HS-27A (cell line): ENCODE data around the gene FGD4.
A peak's percentile ranks its signal among the peaks of the same experiment; 100 is the strongest.

ENCODE experiments used
- DNase-seq: peaks from one replicate; pipeline ENCODE4 v3.0.0-alpha.2; 2012; ENCODE audit warnings: low read depth, missing footprints

Gene FGD4

DNA sequence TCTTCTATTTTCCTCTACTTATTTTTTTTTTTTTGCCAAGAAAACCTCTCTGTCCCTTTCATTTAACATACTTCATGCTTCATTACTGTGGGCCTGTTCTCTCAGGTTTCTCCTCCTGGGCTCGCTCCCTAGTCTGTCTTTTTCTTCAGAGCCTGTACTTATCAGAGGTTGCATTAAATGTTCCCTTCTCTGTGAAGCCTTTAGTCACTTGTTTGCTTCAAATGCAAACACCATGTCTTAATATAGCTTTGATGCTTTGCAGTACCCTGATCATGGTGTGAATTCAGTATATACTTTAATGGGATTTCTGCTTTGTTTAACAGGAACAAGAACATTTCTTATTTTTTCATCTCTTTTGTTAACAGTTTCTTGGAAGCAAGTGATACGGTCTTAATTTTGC, 207.1 kb downstream of the FGD4 start:
- no peak for DNase-seq

GRCh38 chr12:32609966-32610365, 210.6 kb downstream of the FGD4 start:
- no peak for DNase-seq

DNA sequence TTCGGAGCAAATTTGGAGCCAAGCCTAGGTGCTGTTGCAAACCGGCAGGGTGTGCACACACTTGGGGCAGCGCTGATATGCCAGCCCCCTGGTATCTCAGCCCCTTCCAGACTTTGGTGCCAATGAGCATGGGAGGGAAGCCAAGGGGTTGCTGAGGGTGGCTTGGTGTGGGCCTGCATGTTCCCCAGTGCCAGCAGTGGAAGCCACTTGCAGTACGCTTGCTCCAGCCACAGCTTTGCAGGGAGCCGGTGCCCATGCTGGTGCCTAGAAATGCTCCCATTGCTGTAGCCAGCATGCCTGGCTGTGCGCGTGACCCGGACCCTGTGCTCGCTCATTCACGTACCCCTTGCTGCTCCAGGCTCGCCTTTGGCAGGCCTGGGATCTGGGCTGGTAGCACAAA, 212.6 kb downstream of the FGD4 start:
- DNase-seq: no peak

DNA sequence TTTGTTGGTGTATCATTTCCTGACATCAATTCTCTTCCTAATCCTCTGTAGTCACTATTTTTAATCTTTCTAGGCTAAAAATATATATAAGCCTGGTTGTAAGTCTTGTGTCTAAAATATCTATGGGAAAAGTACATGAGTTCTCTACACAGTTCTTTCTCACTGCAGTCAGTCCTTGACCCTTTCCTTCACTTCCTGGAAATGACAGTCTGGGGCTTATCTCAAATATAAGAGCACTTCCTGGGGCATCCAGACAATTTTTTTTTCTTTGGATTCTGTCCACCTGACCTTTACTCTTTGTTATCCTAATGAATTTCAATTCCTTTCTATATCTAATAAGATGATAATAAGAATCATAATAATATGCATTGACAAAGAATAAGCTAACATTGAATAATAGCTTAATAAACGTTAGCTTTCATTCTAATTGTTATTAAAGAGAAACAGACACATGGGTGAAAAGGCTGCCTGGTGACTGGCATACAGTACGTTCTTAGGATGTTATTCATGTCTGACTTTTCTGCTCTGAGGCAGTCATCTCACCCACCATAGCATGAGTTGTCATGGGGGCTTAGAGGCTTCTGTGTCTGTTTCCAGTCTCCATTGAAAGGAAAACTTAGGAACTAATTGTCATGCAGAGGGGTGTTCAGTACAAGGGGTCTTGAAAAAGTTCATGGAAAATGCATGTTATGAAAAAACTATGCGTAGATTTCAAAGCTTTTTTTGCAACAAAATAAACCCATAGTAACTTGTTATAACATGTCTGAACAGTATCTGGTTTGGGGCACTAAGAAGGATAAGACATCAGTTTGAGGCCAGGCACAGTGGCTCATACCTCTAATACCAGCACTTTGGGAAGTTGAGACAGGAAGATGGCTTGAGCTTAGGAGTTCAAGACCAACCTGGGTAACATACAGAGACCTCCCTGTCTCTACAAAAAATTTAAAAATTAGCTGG, 213.6 kb downstream of the FGD4 start:
- no peak for DNase-seq

- no peak for DNase-seq
Observed at GRCh38 chr12:32615441-32615840, 216.1 kb downstream of the FGD4 start.

DNA sequence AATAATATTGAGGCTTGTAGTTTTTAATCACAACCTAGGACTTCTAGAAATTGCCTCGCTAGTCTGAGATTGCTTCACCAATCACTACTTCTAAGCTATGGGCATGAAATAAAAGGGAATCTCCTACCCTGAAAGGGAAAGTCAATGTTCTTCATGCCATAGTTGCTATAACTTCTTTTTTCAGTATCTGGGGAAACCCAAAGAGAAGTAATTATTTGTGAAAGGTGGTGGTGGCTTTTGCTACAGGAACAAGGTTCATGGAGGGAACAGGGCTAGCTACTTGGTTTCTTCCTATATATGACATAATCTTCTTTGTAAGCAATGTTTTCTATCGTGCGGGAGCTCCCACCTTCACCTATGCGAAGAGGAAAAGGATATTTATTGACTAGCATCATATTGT, 218.2 kb downstream of the FGD4 start:
- DNase-seq: no peak

DNA sequence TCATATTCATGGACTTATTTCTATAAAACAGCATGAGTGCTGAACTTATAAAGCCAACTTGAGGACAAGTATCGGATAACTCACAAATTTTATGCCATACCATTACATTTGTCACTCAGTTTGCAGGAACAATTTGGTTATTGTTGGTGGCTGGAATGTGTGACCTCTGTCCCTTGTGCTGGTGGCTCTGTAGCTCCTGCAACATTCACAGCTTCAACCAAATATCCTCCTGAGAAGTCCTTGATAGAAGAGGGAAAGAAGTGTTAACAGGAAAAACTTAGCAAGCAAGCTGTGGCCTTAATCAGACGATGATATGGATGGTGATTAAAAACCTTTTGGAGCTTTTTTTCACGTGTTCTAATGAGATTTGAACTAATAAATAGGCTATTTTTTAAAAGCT, 218.8 kb downstream of the FGD4 start:
- no peak for DNase-seq

- DNase-seq: no peak
Observed at GRCh38 chr12:32627976-32628375, 228.6 kb downstream of the FGD4 start.

- DNase-seq: no peak
Observed at GRCh38 chr12:32641287-32641901, 242.0 kb downstream of the FGD4 start.

DNA sequence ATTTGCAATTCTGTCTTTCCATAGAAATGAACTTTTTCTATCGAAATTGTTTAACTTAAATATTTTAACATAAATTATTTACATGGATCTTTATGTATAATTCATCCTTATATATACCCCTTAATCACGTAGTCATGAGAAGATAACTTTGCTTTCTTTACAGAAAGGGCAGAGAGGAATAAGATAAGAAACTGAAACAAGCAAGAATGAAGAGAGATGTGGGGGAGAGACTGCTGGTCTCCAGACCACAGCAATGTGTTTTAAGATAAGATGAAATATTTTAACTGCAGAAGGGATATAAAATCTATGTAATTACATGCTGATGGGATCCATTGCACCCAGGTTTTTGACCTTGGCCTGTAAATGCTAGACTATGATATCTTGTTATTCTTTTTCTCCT, 245.1 kb downstream of the FGD4 start:
- no peak for DNase-seq

GRCh38 chr12:32647275-32647674, 247.9 kb downstream of the FGD4 start:
- no peak for DNase-seq

- DNase-seq: no peak
Observed at GRCh38 chr12:32650508-32650907, 251.2 kb downstream of the FGD4 start.

DNA sequence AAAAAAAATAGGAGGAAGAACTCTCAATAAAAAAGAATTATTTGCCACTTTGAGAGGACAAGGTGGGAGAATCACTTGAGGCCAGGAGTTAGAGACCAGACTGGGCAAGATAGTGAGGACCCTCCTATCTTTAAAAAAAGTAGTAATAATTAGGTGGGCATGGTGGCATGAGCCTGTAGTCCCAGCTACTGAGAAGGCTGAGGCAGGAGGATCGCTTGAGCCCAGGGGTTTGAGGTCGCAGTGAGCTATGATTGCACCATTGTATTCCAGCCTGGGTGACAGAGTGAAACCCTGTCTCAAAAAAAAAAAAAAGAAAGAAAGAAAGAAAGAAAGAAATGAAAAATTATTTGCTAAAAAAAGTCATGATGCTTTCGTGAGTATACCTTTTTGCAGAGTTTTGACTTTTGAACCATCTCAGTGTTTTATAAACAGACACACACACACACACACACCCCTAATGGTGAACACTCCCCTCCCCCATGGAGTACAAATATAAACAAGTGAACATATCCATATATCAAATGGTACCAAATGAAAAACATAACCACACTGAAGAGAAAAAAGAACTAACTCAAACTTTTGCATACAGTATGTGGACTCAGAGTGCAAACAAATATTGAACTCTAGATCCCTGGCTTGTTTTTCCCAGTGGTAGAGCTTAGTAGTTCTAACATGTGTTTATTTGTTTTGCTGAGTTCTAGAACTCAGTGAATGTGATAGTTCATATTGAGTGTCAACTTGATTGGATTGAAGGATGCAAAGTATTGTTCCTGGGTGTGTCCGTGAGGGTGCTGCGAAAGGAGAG, 252.0 kb downstream of the FGD4 start:
- no peak for DNase-seq

DNA sequence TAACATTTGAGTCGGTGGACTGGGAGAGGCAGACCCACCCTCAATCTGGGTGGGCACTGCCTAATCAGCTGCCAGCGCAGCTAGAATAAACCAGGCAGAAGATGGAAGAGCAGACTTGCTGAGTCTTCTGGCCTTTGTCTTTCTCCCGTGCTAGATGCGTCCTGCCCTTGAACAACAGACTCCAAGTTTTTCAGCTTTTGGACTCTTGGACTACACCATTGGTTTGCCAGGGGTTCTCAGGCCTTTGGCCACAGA, 252.5 kb downstream of the FGD4 start:
- no peak for DNase-seq

- DNase-seq: no peak
Observed at GRCh38 chr12:32659908-32660440, 260.6 kb downstream of the FGD4 start.

GRCh38 chr12:32661706-32662105, 262.3 kb downstream of the FGD4 start:
- DNase-seq: no peak

DNA sequence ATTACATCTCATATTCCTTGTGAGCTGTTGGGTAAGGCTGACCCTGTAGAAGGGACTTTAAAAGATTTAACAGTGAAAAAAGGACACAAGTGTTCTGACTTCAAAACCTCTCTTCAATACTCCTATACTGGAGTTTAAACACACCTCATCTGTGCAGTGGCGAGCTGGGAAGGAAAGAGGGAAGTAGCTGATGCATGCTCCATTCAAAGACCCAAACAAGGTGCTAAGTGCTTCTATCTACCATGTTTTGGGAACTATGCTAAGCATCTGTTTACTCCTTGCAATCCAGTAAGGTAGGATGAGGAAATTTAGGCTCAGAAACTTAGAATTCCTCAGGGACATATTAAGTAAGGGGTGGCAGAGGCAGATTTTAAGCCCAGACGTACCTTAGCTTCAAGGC, 263.3 kb downstream of the FGD4 start:
- no peak for DNase-seq

DNA sequence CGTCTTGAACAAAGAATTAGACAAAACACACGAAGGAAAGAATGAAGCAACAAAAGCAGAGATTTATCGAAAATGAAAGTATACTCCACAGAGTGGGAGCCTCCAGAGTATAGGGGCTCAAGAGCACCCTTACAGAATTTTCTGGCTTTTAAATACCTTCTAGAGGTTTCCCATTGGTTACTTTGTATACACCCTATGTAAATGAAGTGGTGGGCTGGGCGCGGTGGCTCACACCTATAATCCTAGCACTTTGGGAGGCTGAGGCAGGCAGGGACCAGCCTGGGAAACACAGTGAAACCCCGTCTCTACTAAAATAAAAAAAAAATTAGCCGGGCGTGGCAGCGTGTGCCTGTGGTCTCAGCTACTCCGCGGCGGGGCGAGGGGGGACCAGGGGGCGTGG, 266.7 kb downstream of the FGD4 start:
- no peak for DNase-seq

DNA sequence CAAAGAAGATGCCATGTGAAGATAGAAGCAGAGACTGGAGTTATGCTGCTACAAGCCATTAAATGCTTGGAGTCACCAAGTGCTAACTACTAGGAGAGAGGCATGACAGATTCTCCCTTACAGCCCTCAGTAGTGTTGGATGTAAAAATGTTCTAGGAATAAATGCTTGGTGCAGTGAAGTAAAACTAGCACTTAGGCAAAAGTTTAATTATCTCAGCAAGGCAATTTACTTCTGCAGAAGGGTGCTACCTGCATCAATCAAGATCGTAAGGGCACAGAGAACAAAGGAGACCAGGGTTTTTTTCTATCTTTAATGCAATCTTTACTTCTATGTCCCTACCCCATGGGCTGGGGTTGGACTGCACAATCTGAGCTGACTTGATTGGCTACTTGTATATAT, 270.2 kb downstream of the FGD4 start:
- no peak for DNase-seq

GRCh38 chr12:32671930-32672780, 272.8 kb downstream of the FGD4 start:
- DNase-seq: peak; percentile 53

DNA sequence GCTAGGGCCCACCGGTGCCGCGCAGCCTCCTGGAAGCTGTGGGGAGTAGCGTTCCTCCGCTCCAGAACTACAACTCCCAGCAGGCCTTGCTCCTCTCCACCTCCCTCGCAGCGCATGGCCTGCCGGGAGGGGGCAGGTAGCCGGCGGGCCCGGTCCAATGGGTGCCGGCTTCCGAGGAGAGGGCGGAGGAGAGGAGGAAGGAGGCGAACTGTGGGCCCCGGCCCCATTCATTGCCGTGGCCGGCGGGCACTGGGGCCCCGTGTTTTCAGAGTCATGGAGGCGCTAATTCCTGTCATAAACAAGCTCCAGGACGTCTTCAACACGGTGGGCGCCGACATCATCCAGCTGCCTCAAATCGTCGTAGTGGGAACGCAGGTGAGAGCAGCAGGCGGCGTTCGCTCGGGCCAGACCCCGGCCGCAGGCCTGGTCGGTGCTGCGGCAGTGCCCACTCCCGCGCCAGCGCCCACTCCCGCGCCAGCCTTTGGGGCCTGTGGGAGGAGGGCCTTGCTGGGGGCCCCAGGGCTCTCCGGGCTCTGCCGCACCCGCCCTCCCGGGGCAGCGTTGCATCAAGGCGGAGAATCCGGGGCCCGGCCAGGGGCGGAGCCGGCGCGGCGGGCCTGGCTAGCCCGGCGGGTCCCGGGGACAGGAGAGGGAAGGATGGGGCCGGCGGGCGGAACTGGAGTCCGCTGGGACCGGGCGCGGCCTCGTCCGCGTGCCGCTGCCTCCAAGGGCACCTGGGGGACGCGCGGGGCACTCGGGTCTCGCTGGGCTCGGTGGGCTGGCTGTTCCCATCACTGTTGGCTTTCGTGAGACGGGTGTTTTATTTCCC, 279.9 kb downstream of the FGD4 start, which contains the start of gene DNM1L:
Gene DNM1L (plus strand): TSS at position 211 of the 829 bp plus-strand sequence. CDS start 63 bp downstream, at position 274.
- DNase-seq: peak; percentile 92
